Activated CD4-positive, alpha-beta T cell treated with anti-CD3 and anti-CD28 coated beads, Interleukin-2, amount 50 U/mL, for 4 hours (primary cell): ENCODE data around the gene TMEM204.

Experiments used
- DNase-seq, 2 experiments: peaks; one replicate each; pipeline ENCODE4 v3.0.0-alpha.2; 2020

TMEM204 gene

GRCh38 chr16:1533443-1533951 lies at the start of gene TMEM204:
TMEM204 (plus strand) TSS chr16:1533666; CDS start chr16:1534276, 610 bp downstream.
- DNase-seq = peak in 1 of 2 experiments; percentile 18

GRCh38 chr16:1485847-1486496 lies 47.5 kb upstream of the TMEM204 start:
- no peak for DNase-seq

GRCh38 chr16:1486551-1487390 lies 46.7 kb upstream of the TMEM204 start:
- no peak for DNase-seq

GRCh38 chr16:1487395-1488053 lies 45.9 kb upstream of the TMEM204 start:
- DNase-seq = no peak

- DNase-seq = no peak
Measured at GRCh38 chr16:1488054-1488601, 45.3 kb upstream of the TMEM204 start.

GRCh38 chr16:1488619-1489018 lies 44.8 kb upstream of the TMEM204 start, which contains the start of gene PTX4:
PTX4 (minus strand) TSS chr16:1488944; CDS start chr16:1488909, 35 bp downstream.
- no peak for DNase-seq

GRCh38 chr16:1489077-1489476 lies 44.4 kb upstream of the TMEM204 start:
- no peak for DNase-seq

GRCh38 chr16:1491327-1491726 lies 42.1 kb upstream of the TMEM204 start:
- DNase-seq = no peak

- no peak for DNase-seq
Measured at GRCh38 chr16:1492082-1492922, 41.2 kb upstream of the TMEM204 start.

- DNase-seq = peak; percentile 80 to 81
Measured at GRCh38 chr16:1492923-1493745, 40.3 kb upstream of the TMEM204 start, which contains the start of gene TELO2. TELO2 (plus strand) TSS chr16:1493360; CDS start chr16:1494282, 922 bp downstream.

GRCh38 chr16:1493746-1494094 lies 39.7 kb upstream of the TMEM204 start:
- DNase-seq = no peak

GRCh38 chr16:1494129-1494640 lies 39.3 kb upstream of the TMEM204 start:
- no peak for DNase-seq

- no peak for DNase-seq
Measured at GRCh38 chr16:1494711-1495110, 38.8 kb upstream of the TMEM204 start.

- no peak for DNase-seq
Measured at GRCh38 chr16:1495211-1495888, 38.1 kb upstream of the TMEM204 start.

GRCh38 chr16:1495889-1496262 lies 37.6 kb upstream of the TMEM204 start:
- no peak for DNase-seq

- DNase-seq = no peak
Measured at GRCh38 chr16:1496464-1496863, 37.0 kb upstream of the TMEM204 start.

- no peak for DNase-seq
Measured at GRCh38 chr16:1497014-1497598, 36.4 kb upstream of the TMEM204 start.

GRCh38 chr16:1498899-1499676 lies 34.4 kb upstream of the TMEM204 start:
- DNase-seq = no peak
